T-helper 22 cell (primary cell): ENCODE measurements around the gene ATP2B3.

Experiments
- DNase-seq: peaks from one replicate; pipeline ENCODE4 v3.0.0-alpha.2; 2020; ENCODE audit warnings: low read depth

ATP2B3 gene

GRCh38 chrX:153568451-153569011, 51.1 kb downstream of the ATP2B3 start:
- DNase-seq = no peak

- DNase-seq = no peak
Observed at GRCh38 chrX:153569475-153569874, 52.0 kb downstream of the ATP2B3 start.

- no peak for DNase-seq
Observed at GRCh38 chrX:153571534-153571908, 54.1 kb downstream of the ATP2B3 start.

- DNase-seq = no peak
Observed at GRCh38 chrX:153572601-153573000, 55.2 kb downstream of the ATP2B3 start.

- no peak for DNase-seq
Observed at GRCh38 chrX:153573984-153574383, 56.5 kb downstream of the ATP2B3 start.

DNA sequence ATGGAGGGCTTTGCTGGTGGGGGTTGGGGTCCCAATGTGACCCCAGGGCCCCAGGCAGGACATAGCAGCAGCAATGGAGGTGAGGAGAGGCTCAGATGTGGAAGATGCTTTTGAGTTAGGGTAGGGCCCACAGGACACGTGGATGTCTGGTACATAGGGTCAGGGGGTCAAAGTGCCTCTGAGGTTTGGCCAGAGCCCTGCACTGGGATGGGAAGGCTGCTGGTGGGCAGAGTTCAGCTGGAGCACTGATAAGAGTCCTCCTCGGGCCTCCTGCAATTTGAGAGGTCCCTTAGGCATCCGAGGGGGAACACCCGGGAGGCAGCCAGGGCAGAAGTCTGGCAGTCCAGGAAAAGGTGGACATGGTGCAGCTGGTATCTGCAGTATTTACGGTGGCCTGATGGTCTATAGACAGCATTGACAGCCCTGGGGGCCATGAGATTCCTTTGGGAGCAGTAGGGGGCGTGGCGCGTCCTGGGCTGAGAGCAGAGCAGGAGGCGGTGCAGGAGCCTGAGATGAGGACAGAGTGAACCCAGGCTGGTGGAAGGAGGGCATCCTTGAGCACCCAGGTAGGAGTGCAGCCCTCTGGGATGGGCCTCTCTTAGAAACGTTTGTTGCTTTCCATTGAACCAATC, 58.9 kb downstream of the ATP2B3 start:
- DNase-seq = no peak

- no peak for DNase-seq
Observed at GRCh38 chrX:153576961-153577360, 59.5 kb downstream of the ATP2B3 start.

DNA sequence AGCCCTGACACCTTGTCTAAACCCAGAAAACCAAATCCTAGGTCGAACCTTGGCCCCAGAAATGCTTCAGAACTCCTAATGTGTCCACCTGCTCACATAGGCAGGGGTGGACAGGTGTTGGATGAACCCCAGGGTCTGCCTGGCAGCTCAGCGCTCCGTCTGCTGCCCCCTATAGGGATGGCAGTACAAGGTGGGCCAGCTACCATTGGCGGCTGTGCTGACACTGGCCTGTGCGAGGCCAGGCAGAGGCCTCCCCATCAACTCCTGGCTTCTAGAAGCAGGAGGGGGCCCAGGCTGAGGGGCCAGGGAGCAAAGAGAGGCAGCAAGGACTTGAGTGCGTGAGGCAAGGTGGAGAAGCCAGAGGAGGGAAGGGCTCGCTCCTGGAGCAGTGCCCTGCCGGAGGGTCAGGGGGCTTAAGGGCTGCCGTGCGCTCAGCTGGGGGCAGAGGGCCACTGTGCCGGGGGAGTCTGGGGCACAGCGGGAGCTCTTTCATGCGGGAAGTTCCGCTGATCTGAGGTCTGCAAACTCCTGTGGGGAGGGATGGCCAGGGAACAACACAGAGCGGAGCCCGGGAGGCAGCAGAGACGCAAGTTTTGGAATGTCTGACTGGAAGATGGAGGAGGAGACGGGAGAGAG, 60.9 kb downstream of the ATP2B3 start:
- no peak for DNase-seq

- no peak for DNase-seq
Observed at GRCh38 chrX:153578889-153579288, 61.4 kb downstream of the ATP2B3 start.

DNA sequence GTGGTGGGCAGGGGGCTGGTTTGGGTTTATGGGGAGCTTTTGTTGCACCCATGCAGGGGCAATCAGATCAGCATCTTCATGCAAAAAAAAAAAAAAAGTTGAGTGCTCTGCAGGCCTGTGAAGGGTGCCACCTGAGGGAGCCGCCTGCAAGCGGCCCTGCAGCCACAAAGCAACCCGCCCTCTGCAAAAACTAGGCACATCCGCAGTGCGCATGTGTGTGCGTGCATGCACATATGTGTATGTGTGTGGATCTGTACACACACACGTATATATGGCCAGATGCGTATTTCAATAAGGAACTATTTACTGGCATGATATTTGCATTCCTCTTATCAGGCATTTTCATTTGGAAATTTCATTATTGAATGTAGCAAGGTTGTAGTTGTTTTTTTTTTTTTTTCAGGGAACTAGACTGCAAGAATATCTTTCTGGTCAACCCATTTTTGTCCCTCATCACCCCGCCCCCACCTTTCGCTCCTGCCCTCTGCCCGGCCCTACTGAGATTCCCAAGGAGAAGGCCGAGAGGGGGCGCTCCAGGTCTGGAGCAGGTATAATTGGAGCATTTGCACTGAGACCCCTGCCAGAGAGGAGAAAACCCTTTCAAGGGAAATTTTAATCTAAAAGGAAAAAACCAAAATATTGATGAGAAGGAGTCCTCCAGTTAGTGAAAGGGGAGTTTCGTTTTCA, 63.4 kb downstream of the ATP2B3 start:
- DNase-seq = no peak

GRCh38 chrX:153582896-153583295, 65.5 kb downstream of the ATP2B3 start:
- peak; percentile 45 for DNase-seq

GRCh38 chrX:153583433-153583832, 66.0 kb downstream of the ATP2B3 start:
- DNase-seq = no peak

- DNase-seq = no peak
Observed at GRCh38 chrX:153585827-153586226, 68.4 kb downstream of the ATP2B3 start.

DNA sequence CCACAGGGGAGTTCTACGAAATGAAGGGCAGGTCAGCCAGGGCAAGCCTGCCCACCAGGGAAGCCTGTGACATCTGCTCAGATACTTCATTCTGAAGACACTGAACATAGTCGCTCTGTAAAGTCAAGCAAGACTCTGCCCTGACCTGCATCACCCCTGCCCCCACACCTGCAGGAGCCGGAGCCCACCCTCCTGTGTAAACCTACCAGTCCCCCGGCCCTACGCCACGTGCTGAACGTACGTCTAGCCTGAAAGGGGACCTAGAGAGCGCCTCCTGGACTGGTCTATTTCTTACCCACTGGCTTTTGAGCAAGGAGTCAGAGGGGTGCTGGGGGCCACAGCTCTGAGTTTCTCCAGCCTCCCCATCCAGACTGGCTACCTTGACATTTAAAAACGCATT, 69.9 kb downstream of the ATP2B3 start:
- DNase-seq = no peak

DNA sequence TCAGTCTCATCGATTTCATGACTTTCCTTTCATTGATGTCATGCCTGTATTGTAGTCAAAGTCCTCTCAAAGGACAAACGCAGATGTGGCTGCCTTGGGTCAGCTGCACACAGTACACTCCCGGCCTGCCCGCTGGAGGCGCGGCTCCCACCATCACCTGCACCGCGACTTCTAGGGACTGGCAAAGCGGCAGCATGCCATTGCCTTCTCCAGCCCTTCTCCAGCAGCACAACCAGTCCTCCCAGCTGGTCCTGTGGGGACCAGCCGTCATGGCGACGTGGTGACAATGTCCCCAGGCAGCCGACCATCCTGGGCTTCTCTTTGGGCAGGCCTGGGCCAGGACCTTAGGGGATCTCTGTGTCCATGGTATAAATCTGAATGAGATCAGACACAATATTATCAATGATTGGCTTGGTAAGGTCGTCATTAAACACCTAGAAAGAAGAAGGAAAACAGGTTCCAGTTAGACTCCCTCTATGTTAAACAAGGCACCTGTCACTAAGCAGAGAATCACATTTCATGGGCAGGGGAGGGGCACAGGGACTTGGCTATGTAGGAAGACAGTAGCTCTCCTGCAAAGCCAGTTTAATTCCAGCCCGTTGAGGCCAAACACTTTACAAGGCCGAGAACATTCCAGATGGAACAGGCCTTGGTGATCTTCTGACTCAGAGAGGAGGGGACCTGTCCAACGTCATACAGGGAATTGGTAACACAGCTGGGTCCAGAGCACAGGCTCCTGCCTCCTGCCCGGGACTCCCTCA, 70.8 kb downstream of the ATP2B3 start:
- no peak for DNase-seq

DNA sequence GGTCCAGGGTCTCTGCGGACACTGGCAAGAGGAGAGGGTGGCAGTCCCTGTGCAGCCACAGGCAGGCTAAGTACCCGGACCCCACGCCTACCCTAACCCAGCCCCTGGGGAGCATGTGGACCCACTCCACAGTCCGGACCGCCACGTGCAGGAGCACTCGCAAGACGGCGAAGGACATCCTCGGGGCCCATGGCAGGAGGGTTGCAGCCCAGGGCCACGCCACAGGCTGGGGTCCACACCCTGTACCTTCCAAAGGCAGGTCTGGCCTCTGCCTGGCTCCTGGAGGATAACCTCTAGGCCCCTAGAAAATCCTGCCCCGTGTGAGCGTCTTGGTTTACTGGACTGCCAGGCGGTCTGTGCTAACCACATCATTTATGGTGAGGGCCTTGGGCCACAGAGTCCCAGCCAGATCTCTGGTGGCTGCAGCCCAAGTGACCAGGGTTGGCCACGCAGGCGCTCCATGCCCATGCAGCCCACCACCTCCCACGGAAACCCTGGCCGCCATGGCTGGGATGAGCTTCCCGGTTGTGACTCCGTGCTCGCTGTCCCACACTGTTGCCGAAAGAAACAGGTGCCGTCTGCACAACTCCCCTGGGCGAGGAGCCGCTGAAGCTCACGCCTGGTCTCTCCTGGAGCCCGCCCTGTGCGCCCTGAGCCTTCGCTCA, 71.5 kb downstream of the ATP2B3 start:
- DNase-seq = no peak

DNA sequence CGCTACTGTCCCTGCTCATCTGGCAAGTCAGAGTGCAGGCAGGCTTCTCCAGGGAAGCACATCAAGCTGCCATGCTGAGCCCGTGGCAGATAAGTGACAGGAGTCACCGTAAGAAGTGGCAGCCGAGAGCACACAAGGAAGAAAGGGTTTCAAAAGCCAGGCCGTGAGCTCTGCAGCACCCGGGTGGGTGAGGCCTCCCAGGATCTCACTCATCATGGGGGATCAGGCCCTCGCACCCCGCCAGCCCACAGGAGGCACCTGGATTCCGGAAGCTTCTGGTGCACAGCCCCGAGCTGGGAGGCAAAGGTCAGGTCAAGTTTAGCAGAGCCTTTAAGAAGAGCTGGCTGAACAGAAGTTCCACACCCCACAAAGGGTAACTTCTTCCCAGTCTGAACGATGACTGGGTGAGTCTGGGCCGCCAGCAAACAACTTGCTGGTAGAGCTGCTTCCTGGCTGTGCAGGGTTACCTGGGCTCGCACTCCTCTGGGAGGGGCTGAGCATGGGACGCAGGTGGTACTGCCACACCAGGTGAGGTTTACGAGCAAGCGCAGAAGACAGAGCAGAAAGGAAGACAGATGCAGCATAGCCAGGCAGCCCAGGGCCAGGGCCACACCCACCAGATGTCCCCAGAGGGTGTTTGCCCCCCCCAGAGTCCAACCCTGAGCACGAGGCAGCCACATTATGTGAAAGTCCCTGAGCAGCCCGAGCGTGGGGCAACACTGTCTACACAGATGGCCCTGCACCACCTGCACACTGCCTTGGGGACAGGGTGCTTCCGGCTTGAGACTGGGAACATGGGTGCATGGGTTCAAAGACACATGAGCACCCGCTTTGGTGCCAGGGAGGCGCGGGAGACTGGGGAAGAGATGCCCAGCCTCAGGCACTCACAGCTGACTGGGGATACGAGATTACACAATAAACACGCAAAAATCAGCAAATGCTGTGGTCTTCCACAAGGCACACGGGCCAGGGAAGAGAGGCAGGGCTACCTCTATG, 73.8 kb downstream of the ATP2B3 start:
- no peak for DNase-seq

DNA sequence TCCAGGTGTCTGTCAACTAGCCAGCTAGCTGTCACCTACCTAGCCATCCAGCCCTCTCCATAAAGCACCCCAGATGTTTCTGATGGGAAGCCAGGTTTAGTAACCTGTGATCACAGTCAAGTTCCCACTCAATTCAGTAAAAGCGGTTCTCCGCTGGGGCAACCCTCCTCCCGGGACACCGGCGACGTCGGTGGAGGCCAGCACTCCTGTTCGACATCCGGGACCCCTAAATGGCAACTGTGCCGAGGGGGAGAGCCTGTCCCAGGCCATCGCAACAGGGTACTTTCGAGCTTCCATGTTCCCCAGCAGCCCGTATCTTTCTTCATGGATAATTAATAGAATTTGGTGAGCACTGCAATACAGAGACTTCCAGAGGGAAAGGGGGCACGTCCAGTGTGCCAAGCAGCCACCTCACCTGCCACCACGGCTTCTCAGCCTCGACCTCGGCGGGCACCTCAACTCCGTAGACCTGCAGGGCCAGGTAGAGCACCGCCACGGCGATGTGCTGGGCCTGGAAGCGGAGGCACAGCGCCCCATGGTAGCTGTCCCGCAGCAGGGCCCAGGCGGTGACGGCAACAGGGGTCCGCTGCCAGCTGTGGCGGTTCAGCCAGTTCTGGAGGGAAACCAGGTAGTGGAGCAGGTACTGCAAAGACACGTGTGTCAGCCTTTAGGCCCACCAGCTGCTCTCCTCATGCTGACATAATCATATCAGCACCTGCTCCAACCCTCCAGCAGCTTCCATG, 74.8 kb downstream of the ATP2B3 start:
- DNase-seq = no peak

- DNase-seq = no peak
Observed at GRCh38 chrX:153592966-153593688, 75.7 kb downstream of the ATP2B3 start.
